ENCODE data around the gene ZNF276. TPM values are rescaled to one million over a fixed set of nuclear protein-coding genes. Genes with fewer than 3 reads are reported as not detected.

The ZNF276 gene
- 24.1 and 24.9 TPM in 2 replicates for total RNA-seq

GRCh38 chr16:89720813-89721545 lies at the start of gene ZNF276, which contains the start of gene VPS9D1:
Gene ZNF276, plus strand, starts transcription at chr16:89721537. Its CDS starts 104 bp downstream, at chr16:89721641.
Gene VPS9D1, minus strand, starts transcription at chr16:89720898. Its CDS starts 37 bp downstream, at chr16:89720861.

GRCh38 chr16:89686520-89687091 lies 34.7 kb upstream of the ZNF276 start, which contains the start of gene CDK10:
Gene CDK10, plus strand, starts transcription at chr16:89686689. Its CDS starts 22 bp downstream, at chr16:89686711.

DNA sequence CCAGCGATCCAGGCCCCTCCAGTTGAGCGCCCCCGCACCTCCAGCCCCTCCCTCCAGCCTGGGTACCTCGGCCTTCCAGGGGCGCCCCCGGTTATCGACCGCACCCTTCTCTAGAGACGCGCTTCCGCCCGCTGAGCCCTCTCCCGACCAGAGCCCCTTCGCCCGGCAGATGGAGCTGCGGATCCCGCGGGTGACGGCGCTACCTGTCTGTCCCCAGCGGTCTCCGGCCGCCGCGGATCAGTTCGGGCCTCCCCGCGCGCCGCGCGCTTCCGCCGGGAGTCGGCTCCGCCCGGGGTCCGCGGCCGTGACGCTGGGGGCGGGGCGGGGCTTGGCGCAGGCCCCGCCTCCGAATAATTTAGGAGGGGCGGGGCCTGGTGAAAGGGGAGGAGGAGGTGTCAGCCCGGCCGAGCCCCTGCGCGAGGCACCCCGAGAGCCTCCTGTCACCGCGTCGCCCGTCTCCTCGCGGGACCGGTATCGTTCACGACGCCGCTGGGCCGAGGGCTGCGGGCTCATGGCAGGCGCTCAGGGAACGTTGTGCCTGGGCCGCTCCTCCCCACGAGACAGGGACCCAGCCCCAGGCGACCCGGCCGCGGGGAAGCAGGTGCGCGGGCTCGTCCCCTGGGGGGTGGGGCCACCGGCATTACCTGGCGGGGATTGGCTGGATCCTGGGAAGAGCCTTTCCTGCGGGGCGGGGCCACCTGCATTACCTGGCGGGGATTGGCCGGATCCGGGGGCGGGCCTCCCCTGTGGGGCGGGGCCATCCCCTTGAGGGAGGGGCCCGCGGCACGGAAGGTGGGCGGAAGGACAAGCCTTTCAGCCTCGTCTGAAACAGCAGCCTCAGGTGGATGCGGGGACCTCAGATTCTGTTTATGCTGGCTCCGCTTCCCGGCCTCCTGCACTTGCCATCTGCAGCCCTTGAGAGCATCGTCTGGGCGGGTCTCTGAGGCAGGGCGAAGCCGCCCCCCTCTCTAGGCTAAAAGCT lies 19.6 kb upstream of the ZNF276 start, which contains the start of gene SPATA2L:
Gene SPATA2L (minus strand): TSS at position 281 of the 982 bp plus-strand sequence. CDS start 473 bp downstream, outside the sequence.

Other genes with a start within 250 kb of the ZNF276 start
- gene ANKRD11, start 231.0 kb upstream of the ZNF276 start, total RNA-seq, result 105 and 128 TPM in 2 replicates
- gene SPG7, start 213.1 kb upstream of the ZNF276 start, total RNA-seq, result 111 and 119 TPM in 2 replicates
- gene RPL13, start 160.9 kb upstream of the ZNF276 start, total RNA-seq, result 2,315 and 2,453 TPM in 2 replicates
- gene CPNE7, start 145.8 kb upstream of the ZNF276 start, total RNA-seq, result 9.3 and 9.5 TPM in 2 replicates
- gene DPEP1, start 107.9 kb upstream of the ZNF276 start, total RNA-seq, result 0.57 TPM in 1 of 2 replicates, not detected in the other
- gene CHMP1A, start 63.8 kb upstream of the ZNF276 start, total RNA-seq, result 85.7 and 104 TPM in 2 replicates
- 3.8 and 4.7 TPM in 2 replicates for gene SPATA33, start 63.7 kb upstream of the ZNF276 start, total RNA-seq
- 37.0 and 45.8 TPM in 2 replicates for gene CDK10, start 34.8 kb upstream of the ZNF276 start, total RNA-seq
- 11.2 and 15.3 TPM in 2 replicates for gene SPATA2L, start 19.8 kb upstream of the ZNF276 start, total RNA-seq
- 6.9 and 7.2 TPM in 2 replicates for gene VPS9D1, start 639 bp upstream of the ZNF276 start, total RNA-seq
- 38.4 and 49.5 TPM in 2 replicates for gene FANCA, start 95.1 kb downstream of the ZNF276 start, total RNA-seq
- gene SPIRE2, start 106.9 kb downstream of the ZNF276 start, total RNA-seq, result 1.2 and 2.2 TPM in 2 replicates
- gene TCF25, start 152.1 kb downstream of the ZNF276 start, total RNA-seq, result 137 and 150 TPM in 2 replicates
- gene MC1R, start 197.3 kb downstream of the ZNF276 start, total RNA-seq, result 2.7 and 2.9 TPM in 2 replicates
- gene TUBB3, start 201.8 kb downstream of the ZNF276 start, total RNA-seq, result 130 and 167 TPM in 2 replicates
- 87.5 and 93.1 TPM in 2 replicates for gene DEF8, start 227.2 kb downstream of the ZNF276 start, total RNA-seq

Data from thoracic aorta endothelial cell (primary cell).